Activated T-helper 17 cell treated with anti-CD3 and anti-CD28 coated beads, Interleukin-2, amount 50 U/mL, for 72 hours (primary cell): ENCODE results near the gene MTX1. TPM values are rescaled to one million over a fixed set of nuclear protein-coding genes. Genes with fewer than 3 reads are reported as not detected.

Experiments used
- ATAC-seq: fragments of 150-1000 bp; cut with Tn5 transposase; replicated peaks from 2 replicates; pipeline ENCODE4 v1.10.0; 2021; ENCODE audit warnings: mild to moderate bottlenecking, moderate library complexity
- H3K27ac Mint-ChIP-seq: one replicate; pipeline ENCODE4 v1.8.0; 2022; ENCODE audit warnings: mixed read lengths
- H3K27me3 Mint-ChIP-seq: one replicate; pipeline ENCODE4 v1.8.0; 2022; ENCODE audit warnings: mixed read lengths
- H3K36me3 Mint-ChIP-seq: one replicate; pipeline ENCODE4 v1.8.0; 2022; ENCODE audit warnings: low read depth, mild to moderate bottlenecking, mixed read lengths
- H3K4me1 Mint-ChIP-seq: one replicate; pipeline ENCODE4 v1.8.0; 2022; ENCODE audit warnings: mixed read lengths
- H3K4me3 Mint-ChIP-seq: one replicate; pipeline ENCODE4 v1.8.0; 2022; ENCODE audit warnings: mild to moderate bottlenecking, mixed read lengths
- H3K9me3 Mint-ChIP-seq: one replicate; pipeline ENCODE4 v1.8.0; 2022; ENCODE audit warnings: mixed read lengths
- total RNA-seq, 2 donors: library from RNA; stranded (reverse); gene quantifications; one replicate each; pipeline ENCODE4 v1.2.3, GENCODE V29; 2022

MTX1 gene
- total RNA-seq, 2 donors from 2014 or later = 31.3 to 59.9 TPM

GRCh38 chr1:155170806-155171205, 37.7 kb upstream of the MTX1 start:
- Mint-ChIP-seq H3K4me3 (peak overlapping the region; percentile 100), H3K9me3 (no peaks in the 10 kb centered on the region), H3K4me1 (peaks cover 27% of the 10 kb centered on the region), H3K27ac (no peak overlapping the region), H3K36me3 (peaks cover 49% of the 10 kb centered on the region), H3K27me3 (no peaks in the 10 kb centered on the region)
- ATAC-seq = no peak

- ATAC-seq = peak; percentile 27
- Mint-ChIP-seq H3K27me3 (no peaks in the 10 kb centered on the region), H3K36me3 (peaks cover 57% of the 10 kb centered on the region), H3K9me3 (no peaks in the 10 kb centered on the region), H3K4me3 (peak overlapping the region; percentile 100), H3K27ac (peak overlapping the region; percentile 100), H3K4me1 (peaks cover 34% of the 10 kb centered on the region)
These were observed 36.4 kb upstream of the MTX1 start for GRCh38 chr1:155171836-155172731.

GRCh38 chr1:155172732-155173477, 35.6 kb upstream of the MTX1 start, which contains the start of gene KRTCAP2:
Gene KRTCAP2, minus strand, starts transcription at chr1:155173304. Its CDS starts 80 bp downstream, at chr1:155173224.
- H3K36me3 Mint-ChIP-seq = peaks cover 65% of the 10 kb centered on the region
- H3K27me3 Mint-ChIP-seq = no peaks in the 10 kb centered on the region
- ATAC-seq = peak; percentile 85
- peaks cover 25% of the 10 kb centered on the region for H3K4me1 Mint-ChIP-seq
- H3K9me3 Mint-ChIP-seq = no peaks in the 10 kb centered on the region
- H3K4me3 Mint-ChIP-seq = peak within 1 kb of the TSS; percentile 100
- H3K27ac Mint-ChIP-seq = peak within 1 kb of the TSS; percentile 100

- Mint-ChIP-seq H3K9me3 (no peaks in the 10 kb centered on the region), H3K27me3 (no peaks in the 10 kb centered on the region), H3K27ac (peak within 1 kb of the TSS; percentile 100), H3K4me1 (peaks cover 24% of the 10 kb centered on the region), H3K36me3 (peaks cover 68% of the 10 kb centered on the region), H3K4me3 (peak within 1 kb of the TSS; percentile 100)
- ATAC-seq = peak; percentile 57
These were observed 34.8 kb upstream of the MTX1 start, which contains the start of gene TRIM46 for GRCh38 chr1:155173478-155174323. Gene TRIM46, plus strand, starts transcription at chr1:155173849. Its CDS starts 118 bp downstream, at chr1:155173967.

- peak overlapping the region; percentile 100 for H3K27ac Mint-ChIP-seq
- no peaks in the 10 kb centered on the region for H3K27me3 Mint-ChIP-seq
- H3K4me1 Mint-ChIP-seq = peaks cover 24% of the 10 kb centered on the region
- peaks cover 70% of the 10 kb centered on the region for H3K36me3 Mint-ChIP-seq
- H3K4me3 Mint-ChIP-seq = peak overlapping the region; percentile 100
- ATAC-seq = no peak
- no peaks in the 10 kb centered on the region for H3K9me3 Mint-ChIP-seq
These were observed 33.9 kb upstream of the MTX1 start for GRCh38 chr1:155174324-155175280.

- Mint-ChIP-seq H3K4me3 (peak overlapping the region; percentile 100), H3K9me3 (no peaks in the 10 kb centered on the region), H3K36me3 (peaks cover 67% of the 10 kb centered on the region), H3K4me1 (peaks cover 24% of the 10 kb centered on the region), H3K27me3 (no peaks in the 10 kb centered on the region), H3K27ac (peak overlapping the region; percentile 100)
- no peak for ATAC-seq
These were observed 33.1 kb upstream of the MTX1 start for GRCh38 chr1:155175281-155175926.

GRCh38 chr1:155175927-155176371, 32.5 kb upstream of the MTX1 start:
- H3K4me1 Mint-ChIP-seq = peaks cover 24% of the 10 kb centered on the region
- no peak overlapping the region for H3K27ac Mint-ChIP-seq
- no peaks in the 10 kb centered on the region for H3K9me3 Mint-ChIP-seq
- H3K36me3 Mint-ChIP-seq = peaks cover 62% of the 10 kb centered on the region
- H3K4me3 Mint-ChIP-seq = peak overlapping the region; percentile 100
- no peak for ATAC-seq
- H3K27me3 Mint-ChIP-seq = no peaks in the 10 kb centered on the region

- Mint-ChIP-seq H3K4me3 (peak overlapping the region; percentile 100), H3K36me3 (peaks cover 55% of the 10 kb centered on the region), H3K9me3 (no peaks in the 10 kb centered on the region), H3K4me1 (peaks cover 24% of the 10 kb centered on the region), H3K27me3 (no peaks in the 10 kb centered on the region), H3K27ac (peak overlapping the region; percentile 47)
- ATAC-seq = peak; percentile 42
These were observed 31.9 kb upstream of the MTX1 start for GRCh38 chr1:155176544-155177071.

- no peaks in the 10 kb centered on the region for H3K27me3 Mint-ChIP-seq
- ATAC-seq = no peak
- peaks cover 19% of the 10 kb centered on the region for H3K4me1 Mint-ChIP-seq
- peak overlapping the region; percentile 51 for H3K27ac Mint-ChIP-seq
- no peaks in the 10 kb centered on the region for H3K9me3 Mint-ChIP-seq
- H3K36me3 Mint-ChIP-seq = peaks cover 49% of the 10 kb centered on the region
- H3K4me3 Mint-ChIP-seq = no peak overlapping the region
These were observed 31.1 kb upstream of the MTX1 start for GRCh38 chr1:155177192-155177917.

GRCh38 chr1:155177918-155178281, 30.6 kb upstream of the MTX1 start:
- Mint-ChIP-seq H3K27me3 (no peaks in the 10 kb centered on the region), H3K4me3 (no peak overlapping the region), H3K36me3 (peaks cover 52% of the 10 kb centered on the region), H3K9me3 (no peaks in the 10 kb centered on the region), H3K27ac (peak overlapping the region; percentile 51), H3K4me1 (peaks cover 19% of the 10 kb centered on the region)
- ATAC-seq = no peak

GRCh38 chr1:155178441-155179111, 29.9 kb upstream of the MTX1 start:
- peaks cover 18% of the 10 kb centered on the region for H3K4me1 Mint-ChIP-seq
- no peak for ATAC-seq

More at GRCh38 chr1:155178441-155179111, 29.9 kb upstream of the MTX1 start:
- Mint-ChIP-seq H3K36me3 (peaks cover 52% of the 10 kb centered on the region), H3K27ac (no peak overlapping the region), H3K9me3 (no peaks in the 10 kb centered on the region), H3K27me3 (no peaks in the 10 kb centered on the region), H3K4me3 (no peak overlapping the region)
